GM23338 (cell line): ENCODE measurements around the gene NOTCH1. TPM values are rescaled to one million over a fixed set of nuclear protein-coding genes. Genes with fewer than 3 reads are reported as not detected.
A peak's percentile ranks its signal among the peaks of the same experiment; 100 is the strongest.

ENCODE experiments used
- ATAC-seq: fragments of 200-7000 bp; cut with Tn5 transposase; 3 replicates; pipeline ENCODE4 v1.9.1; 2020
- DNase-seq: peaks from one replicate; pipeline ENCODE4 v3.0.0-alpha.2; 2015; ENCODE audit warnings: low spot score
- H2AFZ ChIP-seq: fragments of 200-600 bp; sonication (generic); 2 replicates; pipeline ENCODE4 v1.8.0; 2016; ENCODE audit warnings: antibody characterized with exemption, mild to moderate bottlenecking, moderate library complexity
- H3F3A ChIP-seq: fragments of 200-600 bp; sonication (generic); replicated peaks from 2 replicates; pipeline ENCODE4 v1.8.0; 2017; ENCODE audit warnings: antibody characterized with exemption, mixed run types, low read depth
- H3K27ac ChIP-seq: fragments of 200-600 bp; sonication (generic); 2 replicates; pipeline ENCODE4 v1.6.1; 2016; ENCODE audit warnings: low read depth
- H3K27me3 ChIP-seq: fragments of 200-600 bp; sonication (generic); 2 replicates; pipeline ENCODE4 v1.8.0; 2016; ENCODE audit warnings: mild to moderate bottlenecking, mixed run types, moderate library complexity; ENCODE audit not compliant: insufficient read depth
- H3K36me3 ChIP-seq: fragments of 200-600 bp; sonication (generic); 2 replicates; pipeline ENCODE4 v1.8.0; 2016; ENCODE audit warnings: mild to moderate bottlenecking; ENCODE audit not compliant: insufficient read depth
- H3K4me1 ChIP-seq: fragments of 200-600 bp; sonication (generic); 2 replicates; pipeline ENCODE4 v1.8.0; 2016; ENCODE audit warnings: mild to moderate bottlenecking, moderate library complexity; ENCODE audit not compliant: insufficient read depth
- H3K4me2 ChIP-seq: fragments of 200-600 bp; sonication (generic); 2 replicates; pipeline ENCODE4 v1.7.1; 2017; ENCODE audit warnings: mixed run types
- H3K4me3 ChIP-seq: fragments of 200-600 bp; sonication (generic); 2 replicates; pipeline ENCODE4 v1.6.1; 2016; ENCODE audit warnings: mixed run types
- H3K79me2 ChIP-seq: fragments of 200-600 bp; sonication (generic); replicated peaks from 2 replicates; pipeline ENCODE4 v1.8.0; 2017; ENCODE audit warnings: mild to moderate bottlenecking; ENCODE audit not compliant: insufficient read depth
- H3K9me2 ChIP-seq: fragments of 200-600 bp; sonication (generic); 2 replicates; pipeline ENCODE4 v1.8.0; 2017; ENCODE audit not compliant: insufficient read depth
- H4K20me1 ChIP-seq: fragments of 200-600 bp; sonication (generic); replicated peaks from 2 replicates; pipeline ENCODE4 v1.8.0; 2017; ENCODE audit warnings: mild to moderate bottlenecking; ENCODE audit not compliant: insufficient read depth
- H3K27ac Mint-ChIP-seq: 2 replicates; pipeline ENCODE4 v1.8.0; 2020; ENCODE audit warnings: inconsistent platforms, mild to moderate bottlenecking, moderate library complexity, mixed read lengths
- H3K27me3 Mint-ChIP-seq: 3 replicates; pipeline ENCODE4 v1.8.0; 2022; ENCODE audit warnings: low read depth, mild to moderate bottlenecking, moderate library complexity, mixed read lengths, inconsistent platforms; ENCODE audit not compliant: insufficient read depth, poor library complexity
- H3K36me3 Mint-ChIP-seq: 3 replicates; pipeline ENCODE4 v1.8.0; 2021; ENCODE audit warnings: low read depth, mild to moderate bottlenecking, inconsistent platforms, moderate library complexity, mixed read lengths
- H3K4me1 Mint-ChIP-seq: 3 replicates; pipeline ENCODE4 v1.8.0; 2020; ENCODE audit warnings: mild to moderate bottlenecking, inconsistent platforms, mixed read lengths
- H3K4me3 Mint-ChIP-seq: 3 replicates; pipeline ENCODE4 v1.8.0; 2021; ENCODE audit warnings: moderate library complexity, mild to moderate bottlenecking, inconsistent platforms, mixed read lengths
- H3K9me3 Mint-ChIP-seq: 3 replicates; pipeline ENCODE4 v1.8.0; 2020; ENCODE audit warnings: moderate library complexity, mild to moderate bottlenecking, inconsistent platforms, mixed read lengths
- CREB1 ChIP-seq: fragments of 250-450 bp; sonication (Bioruptor Pico); IDR thresholded peaks from 2 replicates; pipeline ENCODE4 v1.5.0; 2020; ENCODE audit warnings: low read depth, mild to moderate bottlenecking, moderate library complexity
- EZH2 ChIP-seq: fragments of 200-600 bp; sonication (generic); IDR thresholded peaks from one replicate; pipeline ENCODE4 v1.8.0; 2017; ENCODE audit warnings: antibody characterized with exemption, mild to moderate bottlenecking, low read depth; ENCODE audit not compliant: unreplicated experiment
- EZH2phosphoT487 ChIP-seq: fragments of 200-600 bp; sonication (generic); IDR thresholded peaks from one replicate; pipeline ENCODE4 v1.8.1; 2018; ENCODE audit warnings: antibody characterized with exemption; ENCODE audit not compliant: unreplicated experiment
- JUNB ChIP-seq: IDR thresholded peaks from one replicate; pipeline ENCODE4 v1.6.1; 2016; ENCODE audit warnings: antibody characterized with exemption; ENCODE audit not compliant: unreplicated experiment
- NANOG ChIP-seq: IDR thresholded peaks from 2 replicates; pipeline ENCODE4 v1.6.1; 2016; ENCODE audit warnings: antibody characterized with exemption, borderline replicate concordance
- POLR2AphosphoS5 ChIP-seq: IDR thresholded peaks from 2 replicates; pipeline ENCODE4 v1.6.1; 2016; ENCODE audit warnings: antibody characterized with exemption, low read depth
- STAT1 ChIP-seq: IDR thresholded peaks from one replicate; pipeline ENCODE4 v1.6.1; 2016; ENCODE audit warnings: antibody characterized with exemption; ENCODE audit not compliant: unreplicated experiment
- ZNF114 ChIP-seq: fragments of 250-450 bp; sonication (Bioruptor Pico); IDR thresholded peaks from 2 replicates; pipeline ENCODE4 v1.5.0; 2020; ENCODE audit warnings: mild to moderate bottlenecking, moderate library complexity
- ZNF331 ChIP-seq: fragments of 250-450 bp; sonication (Bioruptor Pico); IDR thresholded peaks from 2 replicates; pipeline ENCODE4 v1.5.0; 2020; ENCODE audit warnings: low read depth, mild to moderate bottlenecking, moderate library complexity
- polyA plus RNA-seq: library from polyadenylated mRNA; unstranded; fragments of >200 nt; fragmentation: Nextera tagmentation; extraction: Ambion mirVana; gene quantifications from 2 replicates; pipeline ENCODE4 v1.2.1, GENCODE V29; 2016
- total RNA-seq: library from RNA; depleted of rRNA; stranded (reverse); fragments of >200 nt; shearing (Covaris generic); gene quantifications from 2 replicates; pipeline ENCODE4 v1.2.3, GENCODE V29; 2014
- TF ChIP-seq, protein P1 (sequence below): IDR thresholded peaks from one replicate; pipeline ENCODE4 v1.6.1; 2018; ENCODE audit warnings: antibody characterized with exemption; ENCODE audit not compliant: unreplicated experiment
- TF ChIP-seq, protein P2 (sequence below): fragments of 250-450 bp; sonication (Bioruptor Pico); IDR thresholded peaks from 2 replicates; pipeline ENCODE4 v1.5.0; 2020; ENCODE audit warnings: mild to moderate bottlenecking, moderate library complexity

Gene NOTCH1
- total and polyA plus RNA-seq, 2 experiments from 2014 or later, result 9.9 to 97.2 TPM

DNA sequence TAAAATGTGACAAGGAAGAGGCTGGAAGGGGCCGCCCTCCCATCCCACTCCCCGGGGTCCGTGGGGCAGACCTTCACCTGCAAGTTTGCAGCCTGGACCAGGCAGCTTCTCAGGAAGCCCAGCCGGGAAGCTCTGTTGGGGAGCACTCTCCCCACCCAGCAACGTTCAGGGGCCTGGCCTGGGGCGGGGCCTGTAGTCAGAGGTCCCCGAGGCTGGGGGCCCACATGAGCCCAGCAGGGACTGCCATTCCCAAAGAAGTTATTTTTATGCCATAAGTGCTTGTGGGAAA is 32.7 kb upstream of the NOTCH1 start:
- Histone ChIP-seq H3K4me3 (no peak overlapping the region), H3K27ac (0 out of 2 replicates have a peak overlapping the region, but pooled peaks have one; percentile 26), H3K4me2 (no peak overlapping the region; the same call in 1 of the 2 replicates), H3F3A (peaks cover 25% of the 10 kb centered on the region), H3K36me3 (no peaks in the 10 kb centered on the region), H3K79me2 (no peaks in the 10 kb centered on the region), H3K4me1 (peaks cover 14% of the 10 kb centered on the region), H3K27me3 (no peaks in the 10 kb centered on the region), H2AFZ (no peak overlapping the region), H4K20me1 (no peaks in the 10 kb centered on the region), H3K9me2 (0 out of 2 replicates have a peak, but pooled peaks cover 7% of the 10 kb centered on the region)
- Mint-ChIP-seq H3K4me1 (peaks cover 20% of the 10 kb centered on the region), H3K36me3 (peaks cover 5% of the 10 kb centered on the region; the same call in 1 of the 3 replicates), H3K27ac (peak overlapping the region; percentile 53; the same call in 1 of the 2 replicates), H3K27me3 (peaks cover 23% of the 10 kb centered on the region), H3K9me3 (no peaks in the 10 kb centered on the region), H3K4me3 (no peak overlapping the region)
- TF ChIP-seq CREB1 (no peak), ZNF331 (CRISPR knock-in tag) (no peak), NANOG (no peak), EZH2phosphoT487 (no peak), STAT1 (no peak), ZNF114 (CRISPR knock-in tag) (no peak), EZH2 (no peak), POLR2AphosphoS5 (no peak), JUNB (no peak)
- TF ChIP-seq, protein P1, sequence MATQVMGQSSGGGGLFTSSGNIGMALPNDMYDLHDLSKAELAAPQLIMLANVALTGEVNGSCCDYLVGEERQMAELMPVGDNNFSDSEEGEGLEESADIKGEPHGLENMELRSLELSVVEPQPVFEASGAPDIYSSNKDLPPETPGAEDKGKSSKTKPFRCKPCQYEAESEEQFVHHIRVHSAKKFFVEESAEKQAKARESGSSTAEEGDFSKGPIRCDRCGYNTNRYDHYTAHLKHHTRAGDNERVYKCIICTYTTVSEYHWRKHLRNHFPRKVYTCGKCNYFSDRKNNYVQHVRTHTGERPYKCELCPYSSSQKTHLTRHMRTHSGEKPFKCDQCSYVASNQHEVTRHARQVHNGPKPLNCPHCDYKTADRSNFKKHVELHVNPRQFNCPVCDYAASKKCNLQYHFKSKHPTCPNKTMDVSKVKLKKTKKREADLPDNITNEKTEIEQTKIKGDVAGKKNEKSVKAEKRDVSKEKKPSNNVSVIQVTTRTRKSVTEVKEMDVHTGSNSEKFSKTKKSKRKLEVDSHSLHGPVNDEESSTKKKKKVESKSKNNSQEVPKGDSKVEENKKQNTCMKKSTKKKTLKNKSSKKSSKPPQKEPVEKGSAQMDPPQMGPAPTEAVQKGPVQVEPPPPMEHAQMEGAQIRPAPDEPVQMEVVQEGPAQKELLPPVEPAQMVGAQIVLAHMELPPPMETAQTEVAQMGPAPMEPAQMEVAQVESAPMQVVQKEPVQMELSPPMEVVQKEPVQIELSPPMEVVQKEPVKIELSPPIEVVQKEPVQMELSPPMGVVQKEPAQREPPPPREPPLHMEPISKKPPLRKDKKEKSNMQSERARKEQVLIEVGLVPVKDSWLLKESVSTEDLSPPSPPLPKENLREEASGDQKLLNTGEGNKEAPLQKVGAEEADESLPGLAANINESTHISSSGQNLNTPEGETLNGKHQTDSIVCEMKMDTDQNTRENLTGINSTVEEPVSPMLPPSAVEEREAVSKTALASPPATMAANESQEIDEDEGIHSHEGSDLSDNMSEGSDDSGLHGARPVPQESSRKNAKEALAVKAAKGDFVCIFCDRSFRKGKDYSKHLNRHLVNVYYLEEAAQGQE, result no peak
- TF ChIP-seq, protein P2, sequence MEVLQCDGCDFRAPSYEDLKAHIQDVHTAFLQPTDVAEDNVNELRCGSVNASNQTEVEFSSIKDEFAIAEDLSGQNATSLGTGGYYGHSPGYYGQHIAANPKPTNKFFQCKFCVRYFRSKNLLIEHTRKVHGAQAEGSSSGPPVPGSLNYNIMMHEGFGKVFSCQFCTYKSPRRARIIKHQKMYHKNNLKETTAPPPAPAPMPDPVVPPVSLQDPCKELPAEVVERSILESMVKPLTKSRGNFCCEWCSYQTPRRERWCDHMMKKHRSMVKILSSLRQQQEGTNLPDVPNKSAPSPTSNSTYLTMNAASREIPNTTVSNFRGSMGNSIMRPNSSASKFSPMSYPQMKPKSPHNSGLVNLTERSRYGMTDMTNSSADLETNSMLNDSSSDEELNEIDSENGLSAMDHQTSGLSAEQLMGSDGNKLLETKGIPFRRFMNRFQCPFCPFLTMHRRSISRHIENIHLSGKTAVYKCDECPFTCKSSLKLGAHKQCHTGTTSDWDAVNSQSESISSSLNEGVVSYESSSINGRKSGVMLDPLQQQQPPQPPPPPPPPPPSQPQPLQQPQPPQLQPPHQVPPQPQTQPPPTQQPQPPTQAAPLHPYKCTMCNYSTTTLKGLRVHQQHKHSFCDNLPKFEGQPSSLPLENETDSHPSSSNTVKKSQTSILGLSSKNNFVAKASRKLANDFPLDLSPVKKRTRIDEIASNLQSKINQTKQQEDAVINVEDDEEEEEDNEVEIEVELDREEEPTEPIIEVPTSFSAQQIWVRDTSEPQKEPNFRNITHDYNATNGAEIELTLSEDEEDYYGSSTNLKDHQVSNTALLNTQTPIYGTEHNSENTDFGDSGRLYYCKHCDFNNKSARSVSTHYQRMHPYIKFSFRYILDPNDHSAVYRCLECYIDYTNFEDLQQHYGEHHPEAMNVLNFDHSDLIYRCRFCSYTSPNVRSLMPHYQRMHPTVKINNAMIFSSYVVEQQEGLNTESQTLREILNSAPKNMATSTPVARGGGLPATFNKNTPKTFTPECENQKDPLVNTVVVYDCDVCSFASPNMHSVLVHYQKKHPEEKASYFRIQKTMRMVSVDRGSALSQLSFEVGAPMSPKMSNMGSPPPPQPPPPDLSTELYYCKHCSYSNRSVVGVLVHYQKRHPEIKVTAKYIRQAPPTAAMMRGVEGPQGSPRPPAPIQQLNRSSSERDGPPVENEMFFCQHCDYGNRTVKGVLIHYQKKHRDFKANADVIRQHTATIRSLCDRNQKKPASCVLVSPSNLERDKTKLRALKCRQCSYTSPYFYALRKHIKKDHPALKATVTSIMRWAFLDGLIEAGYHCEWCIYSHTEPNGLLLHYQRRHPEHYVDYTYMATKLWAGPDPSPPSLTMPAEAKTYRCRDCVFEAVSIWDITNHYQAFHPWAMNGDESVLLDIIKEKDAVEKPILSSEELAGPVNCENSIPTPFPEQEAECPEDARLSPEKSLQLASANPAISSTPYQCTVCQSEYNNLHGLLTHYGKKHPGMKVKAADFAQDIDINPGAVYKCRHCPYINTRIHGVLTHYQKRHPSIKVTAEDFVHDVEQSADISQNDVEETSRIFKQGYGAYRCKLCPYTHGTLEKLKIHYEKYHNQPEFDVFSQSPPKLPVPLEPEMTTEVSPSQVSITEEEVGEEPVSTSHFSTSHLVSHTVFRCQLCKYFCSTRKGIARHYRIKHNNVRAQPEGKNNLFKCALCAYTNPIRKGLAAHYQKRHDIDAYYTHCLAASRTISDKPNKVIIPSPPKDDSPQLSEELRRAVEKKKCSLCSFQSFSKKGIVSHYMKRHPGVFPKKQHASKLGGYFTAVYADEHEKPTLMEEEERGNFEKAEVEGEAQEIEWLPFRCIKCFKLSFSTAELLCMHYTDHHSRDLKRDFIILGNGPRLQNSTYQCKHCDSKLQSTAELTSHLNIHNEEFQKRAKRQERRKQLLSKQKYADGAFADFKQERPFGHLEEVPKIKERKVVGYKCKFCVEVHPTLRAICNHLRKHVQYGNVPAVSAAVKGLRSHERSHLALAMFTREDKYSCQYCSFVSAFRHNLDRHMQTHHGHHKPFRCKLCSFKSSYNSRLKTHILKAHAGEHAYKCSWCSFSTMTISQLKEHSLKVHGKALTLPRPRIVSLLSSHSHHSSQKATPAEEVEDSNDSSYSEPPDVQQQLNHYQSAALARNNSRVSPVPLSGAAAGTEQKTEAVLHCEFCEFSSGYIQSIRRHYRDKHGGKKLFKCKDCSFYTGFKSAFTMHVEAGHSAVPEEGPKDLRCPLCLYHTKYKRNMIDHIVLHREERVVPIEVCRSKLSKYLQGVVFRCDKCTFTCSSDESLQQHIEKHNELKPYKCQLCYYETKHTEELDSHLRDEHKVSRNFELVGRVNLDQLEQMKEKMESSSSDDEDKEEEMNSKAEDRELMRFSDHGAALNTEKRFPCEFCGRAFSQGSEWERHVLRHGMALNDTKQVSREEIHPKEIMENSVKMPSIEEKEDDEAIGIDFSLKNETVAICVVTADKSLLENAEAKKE (CRISPR knock-in tag), result no peak
- peak; percentile 34 for ATAC-seq
- DNase-seq, result no peak
